Measurements from ENCODE around the gene ENG. TPM values are rescaled to one million over a fixed set of nuclear protein-coding genes. Genes with fewer than 3 reads are reported as not detected.
A peak's percentile ranks its signal among the peaks of the same experiment; 100 is the strongest.

The ENG gene
- total and polyA plus RNA-seq, 2 of the 8 experiments (the other 6 are each of a cell fraction or from before 2014, with no cell fraction given), result 1.8 to 4.4 TPM

GRCh38 chr9:127776195-127776923, 78.1 kb downstream of the ENG start:
- Histone ChIP-seq H3K9me3 (ENCODE audit: insufficient read depth in 2 of 2, low read depth in 1 of 2, low read length in 1 of 2) (no peaks in the 10 kb centered on the region), H2BK120ac (replicated peaks; ENCODE audit: low read depth, low read length) (no peak overlapping the region), H2BK5ac (ENCODE audit: low read depth, low read length) (0 out of 2 replicates have a peak overlapping the region, but pooled peaks have one; percentile 19), H3K23ac (ENCODE audit: insufficient read length) (no peak overlapping the region), H3K9ac (replicated peaks in 1 of 4; ENCODE audit: extremely low read depth in 1 of 4, low read depth in 3 of 4, low read length in 3 of 4) (no peak overlapping the region; a peak in 1 of 7 replicates), H3K4me2 (ENCODE audit: insufficient read depth in 1 of 2, low read depth in 2 of 2, low read length in 2 of 2) (no peak overlapping the region), H4K20me1 (replicated peaks in 1 of 2; ENCODE audit: control insufficient read depth in 1 of 2, insufficient read depth in 2 of 2, low read length in 2 of 2) (no peaks in the 10 kb centered on the region), H4K8ac (ENCODE audit: extremely low read depth, insufficient read depth, low read length) (no peak overlapping the region), H4K5ac (ENCODE audit: insufficient read length, low read depth, low read length) (peak overlapping the region; percentile 47), H2BK15ac (ENCODE audit: low read length) (no peak overlapping the region; the same call in 1 of the 2 replicates), H3K4me3 (ENCODE audit: extremely low read depth in 1 of 4, insufficient read depth in 2 of 4, low read depth in 3 of 4, low read length in 4 of 4) (no peak overlapping the region; a peak in 1 of 8 replicates), H3K27me3 (replicated peaks in 1 of 4; ENCODE audit: control insufficient read depth in 3 of 4, extremely low read depth in 1 of 4, insufficient read depth in 3 of 4, low read length in 3 of 4) (no peaks in the 10 kb centered on the region), H3K79me2 (ENCODE audit: control insufficient read depth in 1 of 2, insufficient read depth in 2 of 2, low read length in 2 of 2) (no peaks in the 10 kb centered on the region), H3K4ac (replicated peaks; ENCODE audit: insufficient read length, low read depth, low read length) (no peak overlapping the region), H3K18ac (ENCODE audit: extremely low read depth, low read length) (0 out of 2 replicates have a peak overlapping the region, but pooled peaks have one; percentile 28), H2AFZ (ENCODE audit: low read length) (peak overlapping the region; percentile 83; the same call in 1 of the 2 replicates), H3K56ac (replicated peaks; ENCODE audit: insufficient read length, low read depth, low read length) (no peak overlapping the region), H3K79me1 (ENCODE audit: low read depth, low read length) (no peaks in the 10 kb centered on the region), H3K23me2 (ENCODE audit: low read depth, low read length) (no peaks in the 10 kb centered on the region), H2BK12ac (ENCODE audit: low read depth, low read length) (peak overlapping the region; percentile 14; the same call in 1 of the 2 replicates), H2AK5ac (ENCODE audit: low read depth, low read length) (no peak overlapping the region; the same call in 1 of the 2 replicates), H2BK20ac (ENCODE audit: low read length) (no peak overlapping the region; the same call in 1 of the 2 replicates), H3K4me1 (replicated peaks in 1 of 4; ENCODE audit: control insufficient read depth in 3 of 4, insufficient read depth in 4 of 4, low read length in 3 of 4) (peaks cover 4 to 20% (median 15%) of the 10 kb centered on the region in 4 experiments), H3K27ac (ENCODE audit: low read depth, low read length) (no peak overlapping the region), H3K36me3 (ENCODE audit: control insufficient read depth in 2 of 4, insufficient read depth in 4 of 4, low read length in 3 of 4) (no peaks in the 10 kb centered on the region), H3K14ac (ENCODE audit: insufficient read length) (no peak overlapping the region), H4K91ac (replicated peaks; ENCODE audit: insufficient read length, low read length) (peak overlapping the region; percentile 1)
- peak in 1 of 2 experiments; percentile 76 for DNase-seq (ENCODE audit: low read depth in 1 of 2, low spot score in 2 of 2)
- no peak for FAIRE-seq
- WGBS, 2 experiments (ENCODE audit: extremely low coverage in 1 of 2, insufficient coverage in 1 of 2, insufficient read length in 1 of 2, insufficient replicate concordance in 2 of 2, low coverage in 1 of 2, low lambda C conversion rate in 2 of 2, missing lambda C conversion rate in 1 of 2), result 88% methylated on average over 13 of the region's 15 CpGs; no CpG with 5 or more reads in 1 of the 2 experiments
- ChIA-PET CTCF (ENCODE audit: partially characterized antibody) (interaction anchor here (0.9 to 2.7 kb wide), 6 partner anchors 8 to 107 kb away, joined by 3 to 12 read pairs (median 4); partner anchors contain the start of genes CDK9 and TOR2A), POLR2A (ENCODE audit: partially characterized antibody) (interaction anchor here (1.3 kb wide), 1 partner anchor 11 kb away, joined by 3 read pairs; no protein-coding TSS in a partner anchor)
- no peak for TF ChIP-seq MAFK (IDR thresholded peaks at IDR 0.05; ENCODE audit: low read depth, low read length)
- TF ChIP-seq MAX (IDR thresholded peaks at IDR 0.05), result peak; percentile 16; the same call in 1 of the 2 replicates
- TF ChIP-seq CHD1 (IDR thresholded peaks at IDR 0.05; ENCODE audit: low read depth, low read length), result peak; percentile 92
- TF ChIP-seq CREB1 (IDR thresholded peaks at IDR 0.05), result no peak
- TF ChIP-seq EP300 (IDR thresholded peaks at IDR 0.05; ENCODE audit: borderline replicate concordance in 1 of 2, low read depth in 2 of 2, low read length in 2 of 2), result peak in 1 of 2 experiments; percentile 99; a peak in 2 of 3 replicates
- no peak for TF ChIP-seq KDM5A (IDR thresholded peaks at IDR 0.05; ENCODE audit: low read length)
- peak; percentile 98 for TF ChIP-seq JUND (IDR thresholded peaks at IDR 0.05; ENCODE audit: low read length)
- TF ChIP-seq SIN3A (conservative IDR thresholded peaks at IDR 0.05 in 1 of 2, IDR thresholded peaks at IDR 0.05 in 1 of 2; ENCODE audit: low read depth in 1 of 2, low read length in 2 of 2), result no peak
- TF ChIP-seq TAF7 (optimal IDR thresholded peaks at IDR 0.05; ENCODE audit: borderline replicate concordance, low read depth, low read length), result no peak
- TF ChIP-seq KDM4A (IDR thresholded peaks at IDR 0.05; ENCODE audit: low read depth, low read length, severe bottlenecking), result no peak
